Hepatocyte (in vitro differentiated cells): ENCODE measurements around the gene ERAP2. TPM values are rescaled to one million over a fixed set of nuclear protein-coding genes. Genes with fewer than 3 reads are reported as not detected.

Experiments used
- DNase-seq: peaks from one replicate; pipeline ENCODE4 v3.0.0-alpha.2; 2016; ENCODE audit warnings: low spot score
- H2AFZ ChIP-seq: fragments of 200-600 bp; sonication (generic); 2 replicates; pipeline ENCODE4 v1.6.0; 2016; ENCODE audit warnings: antibody characterized with exemption, mild to moderate bottlenecking
- H3K27ac ChIP-seq: fragments of 200-600 bp; sonication (generic); 2 replicates; pipeline ENCODE4 v1.5.1; 2016; ENCODE audit warnings: mild to moderate bottlenecking
- H3K27me3 ChIP-seq: fragments of 200-600 bp; sonication (generic); 2 replicates; pipeline ENCODE4 v1.6.1; 2016
- H3K36me3 ChIP-seq: fragments of 200-600 bp; sonication (generic); replicated peaks from 2 replicates; pipeline ENCODE4 v1.5.1; 2016; ENCODE audit warnings: low read depth; ENCODE audit not compliant: insufficient read depth
- H3K4me1 ChIP-seq: fragments of 200-600 bp; sonication (generic); 2 replicates; pipeline ENCODE4 v1.5.1; 2016; ENCODE audit warnings: mild to moderate bottlenecking, moderate library complexity; ENCODE audit not compliant: insufficient read depth
- H3K4me2 ChIP-seq: fragments of 200-600 bp; sonication (generic); 2 replicates; pipeline ENCODE4 v1.6.0; 2016
- H3K4me3 ChIP-seq: fragments of 200-600 bp; sonication (generic); 2 replicates; pipeline ENCODE4 v1.5.1; 2016; ENCODE audit warnings: mild to moderate bottlenecking
- H3K79me2 ChIP-seq: fragments of 200-600 bp; sonication (generic); 2 replicates; pipeline ENCODE4 v1.6.0; 2017; ENCODE audit warnings: mild to moderate bottlenecking
- H3K9me2 ChIP-seq: fragments of 200-600 bp; sonication (generic); replicated peaks from 2 replicates; pipeline ENCODE4 v1.6.0; 2017; ENCODE audit warnings: mild to moderate bottlenecking; ENCODE audit not compliant: insufficient read depth
- H3K9me3 ChIP-seq: fragments of 200-600 bp; sonication (generic); 2 replicates; pipeline ENCODE4 v1.5.1; 2016; ENCODE audit warnings: low read depth, mild to moderate bottlenecking
- H4K20me1 ChIP-seq: fragments of 200-600 bp; sonication (generic); 2 replicates; pipeline ENCODE4 v1.6.0; 2016; ENCODE audit warnings: mild to moderate bottlenecking; ENCODE audit not compliant: insufficient read depth, poor library complexity, severe bottlenecking
- CTCF ChIP-seq: fragments of 200-600 bp; sonication (generic); IDR thresholded peaks from 2 replicates; pipeline ENCODE4 v1.5.1; 2016; ENCODE audit warnings: antibody characterized with exemption, mild to moderate bottlenecking; ENCODE audit not compliant: poor library complexity
- EZH2 ChIP-seq: fragments of 200-600 bp; sonication (generic); IDR thresholded peaks from 2 replicates; pipeline ENCODE4 v1.6.1; 2016; ENCODE audit warnings: antibody characterized with exemption, mild to moderate bottlenecking, borderline replicate concordance
- EZH2phosphoT487 ChIP-seq: fragments of 200-600 bp; sonication (generic); IDR thresholded peaks from one replicate; pipeline ENCODE4 v1.6.1; 2018; ENCODE audit warnings: antibody characterized with exemption, mild to moderate bottlenecking, low read depth, moderate library complexity; ENCODE audit not compliant: unreplicated experiment, severe bottlenecking
- WGBS: methylation state at CpG from one replicate; pipeline ENCODE4 v1.1.6; 2016; ENCODE audit warnings: low lambda C conversion rate; ENCODE audit errors: missing lambda C conversion rate; 5-methylcytosine and 5-hydroxymethylcytosine counted together
- polyA plus RNA-seq: library from polyadenylated mRNA; unstranded; fragments of >200 nt; fragmentation: Nextera tagmentation; extraction: Ambion mirVana; gene quantifications from 2 replicates; pipeline ENCODE4 v1.2.1, GENCODE V29; 2016
- total RNA-seq: library from RNA; depleted of rRNA; stranded (reverse); fragments of >200 nt; gene quantifications from 2 replicates; pipeline ENCODE4 v1.2.3, GENCODE V29; 2014

ERAP2 gene
- total and polyA plus RNA-seq, 2 experiments from 2014 or later, result 0.87 to 1.5 TPM

GRCh38 chr5:96896276-96896675, 20.0 kb downstream of the ERAP2 start:
- Histone ChIP-seq H3K27me3 (no peaks in the 10 kb centered on the region), H3K9me2 (no peaks in the 10 kb centered on the region), H3K4me1 (no peaks in the 10 kb centered on the region), H3K27ac (no peak overlapping the region), H3K4me3 (no peak overlapping the region), H3K79me2 (no peaks in the 10 kb centered on the region), H3K9me3 (no peaks in the 10 kb centered on the region), H3K4me2 (no peak overlapping the region), H3K36me3 (no peaks in the 10 kb centered on the region), H2AFZ (no peak overlapping the region), H4K20me1 (no peaks in the 10 kb centered on the region)
- WGBS, result 97% methylated on average over 4 of the region's 4 CpGs
- no peak for DNase-seq
- no peak for TF ChIP-seq EZH2phosphoT487
- TF ChIP-seq CTCF, result no peak
- no peak for TF ChIP-seq EZH2

- H3K36me3 ChIP-seq, result no peaks in the 10 kb centered on the region
- WGBS, result 62% methylated on average over 3 of the region's 3 CpGs
- no peak for DNase-seq
- H3K27ac ChIP-seq, result no peak overlapping the region
- no peaks in the 10 kb centered on the region for H3K9me2 ChIP-seq
- H2AFZ ChIP-seq, result no peak overlapping the region
- H3K27me3 ChIP-seq, result no peaks in the 10 kb centered on the region
- H3K79me2 ChIP-seq, result no peaks in the 10 kb centered on the region
- H4K20me1 ChIP-seq, result no peaks in the 10 kb centered on the region
- no peaks in the 10 kb centered on the region for H3K4me1 ChIP-seq
- no peak overlapping the region for H3K4me2 ChIP-seq
- no peak overlapping the region for H3K4me3 ChIP-seq
- TF ChIP-seq EZH2phosphoT487, result no peak
- TF ChIP-seq EZH2, result no peak
- no peak for TF ChIP-seq CTCF
- H3K9me3 ChIP-seq, result no peaks in the 10 kb centered on the region
Observed at GRCh38 chr5:96896806-96897205, 20.5 kb downstream of the ERAP2 start.

DNA sequence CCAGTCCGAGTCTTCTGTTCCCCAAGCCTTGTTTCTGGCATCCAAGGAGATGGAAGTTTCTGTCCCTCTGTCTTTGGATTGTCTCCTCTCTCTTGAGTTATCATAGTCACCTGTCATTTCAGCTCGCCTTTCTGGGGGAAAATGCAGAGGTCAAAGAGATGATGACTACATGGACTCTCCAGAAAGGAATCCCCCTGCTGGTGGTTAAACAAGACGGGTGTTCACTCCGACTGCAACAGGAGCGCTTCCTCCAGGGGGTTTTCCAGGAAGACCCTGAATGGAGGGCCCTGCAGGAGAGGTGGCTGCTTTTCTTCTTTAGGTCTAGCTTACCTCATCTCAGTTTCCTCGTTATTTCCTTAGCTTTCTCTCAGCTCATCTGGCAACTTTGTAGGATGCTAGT, 25.1 kb downstream of the ERAP2 start:
- Histone ChIP-seq H3K4me1 (no peaks in the 10 kb centered on the region), H3K4me2 (no peak overlapping the region), H3K79me2 (no peaks in the 10 kb centered on the region), H3K27ac (no peak overlapping the region), H3K9me2 (no peaks in the 10 kb centered on the region), H3K4me3 (no peak overlapping the region), H3K27me3 (no peaks in the 10 kb centered on the region), H4K20me1 (no peaks in the 10 kb centered on the region), H2AFZ (no peak overlapping the region), H3K36me3 (no peaks in the 10 kb centered on the region), H3K9me3 (no peaks in the 10 kb centered on the region)
- whole genome bisulfite sequencing, result 85% methylated on average over 6 of the region's 6 CpGs
- no peak for DNase-seq
- TF ChIP-seq EZH2 (no peak), CTCF (no peak), EZH2phosphoT487 (no peak)

- no peak for TF ChIP-seq EZH2
- no peak for TF ChIP-seq CTCF
- TF ChIP-seq EZH2phosphoT487, result no peak
- no peaks in the 10 kb centered on the region for H3K36me3 ChIP-seq
- no peaks in the 10 kb centered on the region for H3K9me2 ChIP-seq
- WGBS, result 100% methylated on average over 1 of the region's 1 CpG
- no peak for DNase-seq
- H3K9me3 ChIP-seq, result no peaks in the 10 kb centered on the region
- H3K27ac ChIP-seq, result no peak overlapping the region
- H3K4me2 ChIP-seq, result no peak overlapping the region
- no peaks in the 10 kb centered on the region for H4K20me1 ChIP-seq
- no peak overlapping the region for H3K4me3 ChIP-seq
- no peaks in the 10 kb centered on the region for H3K27me3 ChIP-seq
- no peaks in the 10 kb centered on the region for H3K4me1 ChIP-seq
- no peaks in the 10 kb centered on the region for H3K79me2 ChIP-seq
- H2AFZ ChIP-seq, result no peak overlapping the region
Observed at GRCh38 chr5:96901841-96902240, 25.5 kb downstream of the ERAP2 start.
